Breast epithelium (tissue), 4 donors: ENCODE measurements around the gene SPACA5. TPM values are rescaled to one million over a fixed set of nuclear protein-coding genes. Genes with fewer than 3 reads are reported as not detected.
"Not testable (repeated sequence)": the region's sequence is repeated elsewhere in the genome, so short reads cannot be mapped to it uniquely, and the experiment has no call there.

Experiments
- DNase-seq, 2 donors: peaks; one replicate each; pipeline ENCODE4 v3.0.0-alpha.2; 2019; ENCODE audit warnings: low spot score in 2 of 2
- H3K27ac ChIP-seq, 2 donors: fragments of 200-600 bp; sonication (generic) in 1 of 2; one replicate each; pipeline ENCODE4 v1.5.1; 2016 to 2019; ENCODE audit warnings: mild to moderate bottlenecking in 1 of 2
- H3K27me3 ChIP-seq, 2 donors: fragments of 200-600 bp; sonication (generic) in 1 of 2; one replicate each; pipeline versions ENCODE4 v1.5.1 to v1.6.0; 2017 to 2019; ENCODE audit warnings: control low read depth in 1 of 2, mild to moderate bottlenecking in 1 of 2
- H3K36me3 ChIP-seq: fragments of 200-600 bp; one replicate; pipeline ENCODE4 v1.5.1; 2019
- H3K4me1 ChIP-seq, 2 donors: fragments of 200-600 bp; sonication (generic); one replicate each; pipeline ENCODE4 v1.5.1; 2016 to 2019; ENCODE audit warnings: control low read depth in 1 of 2
- H3K4me3 ChIP-seq, 3 donors: fragments of 200-600 bp; sonication (generic); 1 replicate in 2 of 3; 2 replicates in 1 of 3; pipeline ENCODE4 v1.5.1; 2016 to 2019; ENCODE audit warnings: mild to moderate bottlenecking in 3 of 3, moderate library complexity in 2 of 3
- H3K9me3 ChIP-seq, 2 donors: fragments of 200-600 bp; sonication (generic) in 1 of 2; one replicate each; pipeline ENCODE4 v1.5.1; 2016 to 2019; ENCODE audit warnings: control low read depth in 1 of 2
- POLR2A ChIP-seq: fragments of 450-650 bp; IDR thresholded peaks from one replicate; pipeline ENCODE4 v1.6.1; 2016; ENCODE audit warnings: antibody characterized with exemption, mild to moderate bottlenecking, moderate library complexity
- POLR2AphosphoS5 ChIP-seq, 3 donors: sonication (generic); formaldehyde crosslinking; IDR thresholded peaks; one replicate each; pipeline ENCODE4 v1.6.1; 2017; ENCODE audit warnings: antibody characterized with exemption in 3 of 3
- intact Hi-C: fragments of 100-400 bp; cut with DNase I; formaldehyde crosslinking; loops from one replicate; pipeline ENCODE4 v1.15.1; 2023; ENCODE audit warnings: low total_unique reads
- total RNA-seq, 3 donors: library from RNA; depleted of rRNA; stranded (reverse); fragments of >200 nt; gene quantifications; one replicate each; pipeline ENCODE4 v1.1.0, GENCODE V29; 2016
- TF ChIP-seq, protein P1 (sequence below), 3 donors: fragments of 450-650 bp; IDR thresholded peaks; one replicate each; pipeline ENCODE4 v1.5.1; 2016 to 2017; ENCODE audit warnings: antibody characterized with exemption in 3 of 3, mild to moderate bottlenecking in 3 of 3, moderate library complexity in 3 of 3

SPACA5 gene
- total RNA-seq, 3 donors from 2014 or later, result not detected

DNA sequence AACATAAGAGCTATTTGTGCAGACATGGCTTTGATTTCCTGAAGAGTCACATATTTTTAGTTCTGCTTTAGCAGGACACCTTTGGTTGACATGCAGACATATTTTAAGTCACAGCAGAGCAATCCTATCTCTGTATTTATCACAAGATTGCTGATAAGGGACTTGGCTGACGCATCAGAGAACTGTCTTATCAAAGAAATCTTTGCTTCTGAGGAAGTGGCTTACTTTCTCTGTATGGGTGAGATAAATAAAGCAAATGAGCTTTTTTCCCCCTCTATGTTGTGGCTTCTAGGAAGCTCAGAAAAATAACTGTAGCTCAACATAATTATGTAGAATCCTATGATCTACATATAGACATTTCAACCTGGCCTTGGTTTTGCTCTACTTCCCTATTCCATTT lies 13.1 kb downstream of the SPACA5 start:
- H3K36me3 ChIP-seq, DNase-seq, intact Hi-C loops, H3K4me3 ChIP-seq, H3K27ac ChIP-seq, H3K27me3 ChIP-seq, H3K4me1 ChIP-seq: not testable (repeated sequence)
- H3K9me3 ChIP-seq, result peaks cover 0 to 12% of the 10 kb centered on the region in 2 donors

DNA sequence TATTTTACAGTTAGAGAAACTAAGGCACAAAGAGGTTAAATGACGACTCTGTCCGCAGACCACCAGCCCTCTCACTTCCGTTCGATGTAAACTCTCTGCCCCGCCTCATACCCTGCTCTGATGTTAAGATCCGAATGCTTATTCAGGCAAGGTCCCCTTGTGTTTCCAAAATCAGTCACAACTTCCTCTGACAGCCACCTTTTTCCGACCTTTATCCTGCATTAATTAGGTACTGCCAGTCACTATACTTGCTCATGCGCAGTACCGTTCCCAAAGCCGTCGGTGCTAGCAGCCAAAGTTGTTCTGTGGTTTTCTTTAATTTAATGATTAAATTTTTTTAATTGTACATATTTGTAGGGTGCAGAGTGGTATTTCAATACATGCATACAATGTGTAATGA lies 13.7 kb downstream of the SPACA5 start:
- H3K36me3 ChIP-seq, H3K27ac ChIP-seq, intact Hi-C loops, H3K4me1 ChIP-seq, H3K27me3 ChIP-seq, DNase-seq: not testable (repeated sequence)
- Histone ChIP-seq H3K9me3 (peaks cover 0 to 12% of the 10 kb centered on the region in 2 donors), H3K4me3 (peak overlapping the region; percentile 48 to 74 (median 53))

DNA sequence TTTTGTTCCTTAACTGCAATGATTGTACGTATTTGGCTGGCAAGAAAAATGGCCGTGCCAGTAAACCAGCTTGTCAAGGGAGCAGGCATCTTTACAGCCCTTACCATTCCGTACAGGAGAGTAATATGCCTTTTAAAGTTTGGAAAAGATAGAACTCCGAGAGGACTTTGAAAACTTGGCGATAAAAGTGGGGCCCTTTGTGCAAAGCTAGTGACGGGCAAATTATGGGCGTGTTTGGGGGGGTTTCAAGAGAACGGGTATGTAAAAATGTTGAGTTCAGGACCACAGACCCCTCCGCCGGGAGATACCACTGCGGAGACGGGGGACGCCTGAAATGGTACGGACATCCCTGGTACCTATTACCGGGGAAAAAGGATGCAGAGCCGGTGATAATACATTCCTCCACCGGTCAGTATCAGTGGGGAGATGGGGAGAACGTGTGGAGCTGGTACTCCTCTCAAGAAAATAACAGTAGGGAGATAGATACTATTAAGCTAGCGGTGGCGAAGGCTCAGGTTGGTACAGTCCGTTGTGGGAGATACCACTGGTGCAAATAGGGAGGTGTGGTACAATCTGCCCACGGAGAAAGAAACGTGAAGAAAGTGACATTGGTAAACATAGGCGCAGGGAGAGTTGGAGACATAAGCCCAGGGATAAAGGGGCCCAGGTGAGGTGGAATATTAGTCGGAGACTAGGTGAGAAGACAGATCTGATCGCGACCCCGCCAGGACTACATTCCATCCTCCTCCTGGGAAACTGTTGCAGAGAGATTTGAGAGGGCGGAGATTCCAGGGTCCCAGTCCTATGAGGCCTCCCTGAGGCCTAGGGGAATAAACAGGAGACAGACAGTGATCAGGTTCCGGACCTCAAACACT lies 14.5 kb downstream of the SPACA5 start:
- H3K9me3 ChIP-seq, result peaks cover 0 to 12% of the 10 kb centered on the region in 2 donors
- peak in 1 of 2 donors; percentile 32 for DNase-seq
- peak in 2 of 3 donors; percentile 54 to 68 for TF ChIP-seq POLR2AphosphoS5 (IDR thresholded peaks at IDR 0.05)
- TF ChIP-seq, protein P1, sequence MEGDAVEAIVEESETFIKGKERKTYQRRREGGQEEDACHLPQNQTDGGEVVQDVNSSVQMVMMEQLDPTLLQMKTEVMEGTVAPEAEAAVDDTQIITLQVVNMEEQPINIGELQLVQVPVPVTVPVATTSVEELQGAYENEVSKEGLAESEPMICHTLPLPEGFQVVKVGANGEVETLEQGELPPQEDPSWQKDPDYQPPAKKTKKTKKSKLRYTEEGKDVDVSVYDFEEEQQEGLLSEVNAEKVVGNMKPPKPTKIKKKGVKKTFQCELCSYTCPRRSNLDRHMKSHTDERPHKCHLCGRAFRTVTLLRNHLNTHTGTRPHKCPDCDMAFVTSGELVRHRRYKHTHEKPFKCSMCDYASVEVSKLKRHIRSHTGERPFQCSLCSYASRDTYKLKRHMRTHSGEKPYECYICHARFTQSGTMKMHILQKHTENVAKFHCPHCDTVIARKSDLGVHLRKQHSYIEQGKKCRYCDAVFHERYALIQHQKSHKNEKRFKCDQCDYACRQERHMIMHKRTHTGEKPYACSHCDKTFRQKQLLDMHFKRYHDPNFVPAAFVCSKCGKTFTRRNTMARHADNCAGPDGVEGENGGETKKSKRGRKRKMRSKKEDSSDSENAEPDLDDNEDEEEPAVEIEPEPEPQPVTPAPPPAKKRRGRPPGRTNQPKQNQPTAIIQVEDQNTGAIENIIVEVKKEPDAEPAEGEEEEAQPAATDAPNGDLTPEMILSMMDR (IDR thresholded peaks at IDR 0.05), result no peak
- TF ChIP-seq POLR2A, result no peak
- no peaks in the 10 kb centered on the region for H3K4me1 ChIP-seq
- H3K36me3 ChIP-seq, result no peaks in the 10 kb centered on the region
- peaks cover 0 to 3% of the 10 kb centered on the region in 2 donors for H3K27me3 ChIP-seq
- peak overlapping the region; percentile 48 to 74 (median 53) for H3K4me3 ChIP-seq
- intact Hi-C loops, result no loop called here
- peak overlapping the region; percentile 90 to 96 for H3K27ac ChIP-seq

DNA sequence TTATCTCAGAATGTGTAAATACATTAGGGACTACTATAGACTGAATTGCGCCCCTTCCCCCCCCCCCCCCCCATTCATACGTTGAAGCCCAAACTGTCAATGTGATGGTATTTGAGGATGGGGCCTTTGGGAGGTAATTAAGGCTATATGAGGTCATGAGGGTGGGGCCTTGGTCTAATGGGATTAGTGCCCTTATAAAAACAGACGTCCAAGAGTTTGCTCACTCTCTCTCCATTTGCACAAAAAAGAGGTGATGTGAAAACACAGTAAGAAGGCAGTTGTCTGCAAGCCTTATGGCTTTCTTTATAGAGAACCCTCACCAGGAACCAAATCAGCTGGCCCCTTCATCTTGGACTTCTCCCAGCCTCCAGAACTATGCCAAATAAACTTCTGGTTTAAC lies 15.3 kb downstream of the SPACA5 start:
- intact Hi-C loops, result no loop called here
- H3K4me3 ChIP-seq, result peak overlapping the region in 2 of 3 donors; percentile 53 to 74
- DNase-seq, result no peak
- TF ChIP-seq POLR2A (no peak), POLR2AphosphoS5 (IDR thresholded peaks at IDR 0.05) (no peak)
- TF ChIP-seq, protein P1 (IDR thresholded peaks at IDR 0.05), result no peak
- peaks cover 0 to 10% of the 10 kb centered on the region in 2 donors for H3K27me3 ChIP-seq
- no peaks in the 10 kb centered on the region for H3K4me1 ChIP-seq
- peak overlapping the region in 1 of 2 donors; percentile 96 for H3K27ac ChIP-seq
- peaks cover 0 to 12% of the 10 kb centered on the region in 2 donors for H3K9me3 ChIP-seq
- no peaks in the 10 kb centered on the region for H3K36me3 ChIP-seq

DNA sequence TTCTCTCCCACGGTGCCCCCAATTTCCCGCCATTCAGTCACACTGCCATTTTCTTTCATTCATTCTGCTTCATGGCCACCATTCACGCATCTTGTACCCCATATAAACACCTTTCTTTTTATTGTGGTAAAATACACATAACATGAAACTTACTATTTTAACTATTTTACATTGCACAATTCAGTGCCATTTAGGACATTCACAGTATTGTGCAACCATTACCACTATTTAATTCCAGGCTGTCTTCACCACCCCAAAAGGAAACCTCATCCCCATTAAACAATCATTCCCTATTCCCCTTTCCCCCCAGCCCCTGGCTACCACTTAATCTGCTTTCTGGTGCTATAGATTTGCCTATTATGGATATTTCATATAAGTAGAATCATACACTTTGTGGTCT lies 15.9 kb downstream of the SPACA5 start:
- Histone ChIP-seq H3K4me1 (no peaks in the 10 kb centered on the region), H3K4me3 (no peak overlapping the region), H3K9me3 (peaks cover 0 to 12% of the 10 kb centered on the region in 2 donors), H3K27me3 (peaks cover 0 to 10% of the 10 kb centered on the region in 2 donors), H3K36me3 (no peaks in the 10 kb centered on the region), H3K27ac (no peak overlapping the region)
- intact Hi-C loops, result no loop called here
- DNase-seq, result no peak
- TF ChIP-seq POLR2AphosphoS5 (IDR thresholded peaks at IDR 0.05), result no peak
- TF ChIP-seq, protein P1 (IDR thresholded peaks at IDR 0.05), result no peak

DNA sequence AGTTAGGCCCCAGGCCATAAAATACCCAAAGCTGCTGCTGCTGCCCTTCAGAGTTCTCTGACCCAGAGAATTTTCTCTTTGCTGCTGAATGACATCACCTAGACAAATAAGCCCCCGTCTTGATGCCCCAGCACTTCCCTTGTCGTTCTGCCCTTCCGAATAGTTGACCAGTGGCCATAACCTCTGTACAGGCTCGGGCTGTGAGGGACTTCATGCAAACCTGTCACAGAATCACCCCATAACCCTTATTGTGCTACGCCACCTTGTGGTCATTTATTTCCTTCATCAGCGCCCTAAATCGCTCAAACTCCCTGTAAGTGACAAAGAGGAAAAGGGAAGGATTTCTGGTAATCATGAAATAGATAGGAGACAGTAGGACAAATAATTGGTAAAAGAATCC lies 18.8 kb downstream of the SPACA5 start:
- intact Hi-C loops, result no loop called here
- no peak for TF ChIP-seq POLR2AphosphoS5 (IDR thresholded peaks at IDR 0.05)
- TF ChIP-seq, protein P1 (IDR thresholded peaks at IDR 0.05), result peak in 2 of 3 donors; percentile 23 to 44
- no peaks in the 10 kb centered on the region for H3K36me3 ChIP-seq

DNA sequence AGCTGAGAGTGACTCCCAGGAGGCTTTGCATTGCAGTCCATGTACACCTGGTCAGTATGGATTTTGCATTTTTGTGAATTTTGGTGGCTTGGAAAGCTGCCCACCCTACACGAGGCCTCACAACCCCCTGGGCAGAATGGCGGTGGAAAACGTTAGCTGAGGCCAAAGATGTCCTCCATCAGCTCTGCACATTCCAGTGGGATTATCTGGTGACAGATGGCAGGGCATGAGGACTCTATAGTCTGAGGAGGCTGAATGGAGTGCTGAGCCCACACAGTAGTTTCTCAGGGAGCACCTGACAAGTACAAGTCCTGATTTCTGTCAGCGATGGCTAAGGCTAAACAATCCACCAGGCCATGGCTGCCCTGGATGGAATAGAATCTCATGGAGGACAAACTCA lies 20.8 kb downstream of the SPACA5 start:
- H3K4me3 ChIP-seq, DNase-seq, H3K4me1 ChIP-seq, H3K27ac ChIP-seq, H3K36me3 ChIP-seq, intact Hi-C loops, H3K9me3 ChIP-seq: not testable (repeated sequence)
- H3K27me3 ChIP-seq, result peaks cover 0 to 14% of the 10 kb centered on the region in 2 donors

More for the DNA sequence above, 18.8 kb downstream of the SPACA5 start:
- Histone ChIP-seq H3K9me3 (peaks cover 0 to 12% of the 10 kb centered on the region in 2 donors), H3K4me1 (no peaks in the 10 kb centered on the region), H3K4me3 (no peak overlapping the region), H3K27me3 (peaks cover 0 to 14% of the 10 kb centered on the region in 2 donors), H3K27ac (peak overlapping the region in 1 of 2 donors; percentile 25)
- no peak for DNase-seq
